ENCODE data around the gene CD52. TPM values are rescaled to one million over a fixed set of nuclear protein-coding genes. Genes with fewer than 3 reads are reported as not detected.

Gene CD52
- total and polyA plus RNA-seq, 2 of the 4 experiments (the other 2 are of a cell fraction): 1.6 TPM; not detected in 1

GRCh38 chr1:26300578-26301275 lies 17.0 kb upstream of the CD52 start:
- Histone ChIP-seq H2AK5ac (ENCODE audit: low read depth, low read length) (no peak overlapping the region), H3K56ac (ENCODE audit: extremely low read depth, insufficient read depth, low read length) (no peak overlapping the region), H3K9me1 (ENCODE audit: insufficient read depth, low read length) (peaks cover 25% of the 10 kb centered on the region), H3K79me1 (ENCODE audit: low read depth in 1 of 2, low read length in 2 of 2) (peaks cover 9 to 49% of the 10 kb centered on the region in 2 experiments; a peak in 3 of 4 replicates), H2AK9ac (replicated peaks; ENCODE audit: low read depth, low read length, poor library complexity) (peak overlapping the region; percentile 68), H3K27ac (ENCODE audit: insufficient read depth, low read length) (no peak overlapping the region), H2BK15ac (ENCODE audit: low read depth, low read length) (no peak overlapping the region), H3K23ac (ENCODE audit: low read depth, low read length) (no peak overlapping the region), H3K14ac (replicated peaks; ENCODE audit: low read depth, low read length) (no peak overlapping the region), H3K4me3 (ENCODE audit: insufficient read depth, low read depth, low read length) (no peak overlapping the region), H3K9me3 (ENCODE audit: control insufficient read depth, insufficient read depth, low read length) (no peaks in the 10 kb centered on the region), H3K18ac (ENCODE audit: low read depth, low read length) (no peak overlapping the region), H3K4ac (ENCODE audit: low read depth, low read length) (no peak overlapping the region; the same call in 1 of the 2 replicates), H3K4me1 (ENCODE audit: control insufficient read depth, insufficient read depth, low read length) (peaks cover 15% of the 10 kb centered on the region), H2BK120ac (ENCODE audit: low read depth, low read length) (no peak overlapping the region), H3K27me3 (ENCODE audit: control insufficient read depth, insufficient read depth, low read length) (no peaks in the 10 kb centered on the region), H4K91ac (ENCODE audit: insufficient read depth, low read depth, low read length) (peak overlapping the region; percentile 47; the same call in 1 of the 2 replicates), H4K8ac (ENCODE audit: low read depth in 2 of 2, low read length in 2 of 2) (no peak overlapping the region), H2BK5ac (ENCODE audit: low read depth, low read length, poor library complexity, severe bottlenecking) (no peak overlapping the region), H2AFZ (replicated peaks; ENCODE audit: low read length, poor library complexity) (peak overlapping the region; percentile 16), H2BK20ac (ENCODE audit: low read depth, low read length) (no peak overlapping the region), H3K4me2 (ENCODE audit: low read depth, low read length) (no peak overlapping the region), H3K9ac (ENCODE audit: low read depth, low read length) (no peak overlapping the region), H4K5ac (ENCODE audit: low read depth, low read length) (no peak overlapping the region), H3K36me3 (ENCODE audit: control insufficient read depth, insufficient read depth, low read length) (no peaks in the 10 kb centered on the region; the same call in 1 of the 2 replicates), H4K20me1 (ENCODE audit: insufficient read depth, low read length) (no peaks in the 10 kb centered on the region)
- WGBS, 2 experiments (ENCODE audit: extremely low coverage in 2 of 2, insufficient read length in 1 of 2): 88% methylated on average over 3 of the region's 11 CpGs; no CpG with 5 or more reads in 1 of the 2 experiments
- TF ChIP-seq CTCF (conservative IDR thresholded peaks at IDR 0.05; ENCODE audit: low read depth, low read length) (no peak), RFX5 (IDR thresholded peaks at IDR 0.05; ENCODE audit: low read depth, low read length) (no peak), MAFK (IDR thresholded peaks at IDR 0.05; ENCODE audit: low read depth, low read length) (no peak)
- ATAC-seq (ENCODE audit: low read depth) (no peak), DNase-seq (no peak)
- intact Hi-C loops (cut with micrococcal nuclease): no loop called here
- no TSS peak for BruUV-seq (replicated peaks)
- ChIA-PET POLR2A (ENCODE audit: unreplicated experiment) (no interaction called here), CTCF (no interaction called here)
- in situ Hi-C loops (cut with MboI; ENCODE audit: low sequenced_read_pairs): no loop called here
- dilution Hi-C loops (cut with HindIII; ENCODE audit: low sequenced_read_pairs, unreplicated experiment): no loop called here
